ENCODE data around the gene ZNF598. TPM values are rescaled to one million over a fixed set of nuclear protein-coding genes. Genes with fewer than 3 reads are reported as not detected.

The ZNF598 gene
- total RNA-seq, 1 experiment from 2014 or later: 44.4 TPM

DNA sequence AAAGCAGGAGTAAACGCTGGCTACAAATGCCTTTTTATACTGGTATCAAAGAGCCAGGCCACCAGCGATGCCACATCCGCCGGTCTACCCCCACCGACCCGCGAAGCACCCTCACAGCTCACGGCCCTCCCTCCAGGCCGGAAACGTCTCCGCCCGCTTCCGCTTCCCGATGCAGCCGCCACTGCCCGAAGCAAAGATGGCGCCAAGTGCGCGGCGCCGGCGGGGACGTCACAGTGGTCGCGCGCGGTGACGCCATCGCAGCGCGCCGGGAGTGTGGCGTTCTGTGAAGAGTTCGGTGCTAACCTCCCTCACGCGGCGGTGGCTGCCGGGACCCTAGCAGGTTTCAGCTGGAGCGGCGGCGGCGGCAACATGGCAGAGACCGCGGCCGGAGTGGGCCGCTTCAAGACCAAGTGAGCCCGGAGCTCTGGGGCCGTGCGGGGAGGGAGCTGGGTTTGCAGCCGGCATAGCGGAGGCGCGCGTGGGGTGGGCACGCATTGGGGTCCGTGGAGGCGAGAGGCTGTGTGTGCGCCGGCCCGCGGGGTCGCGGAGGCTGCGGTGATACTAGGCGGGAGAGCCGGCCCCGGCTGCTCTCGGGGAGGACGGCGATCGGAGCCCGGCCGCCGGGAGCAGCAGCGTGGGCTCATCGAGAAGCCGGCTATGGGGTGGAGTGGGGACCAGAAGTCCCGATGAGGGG is 37.7 kb downstream of the ZNF598 start, which contains the start of gene TBL3:
Gene TBL3 (plus strand): TSS at position 258 of the 694 bp plus-strand sequence. CDS start 112 bp downstream, at position 370.
- DNase-seq: peak; percentile 91
- TF ChIP-seq, protein P1, sequence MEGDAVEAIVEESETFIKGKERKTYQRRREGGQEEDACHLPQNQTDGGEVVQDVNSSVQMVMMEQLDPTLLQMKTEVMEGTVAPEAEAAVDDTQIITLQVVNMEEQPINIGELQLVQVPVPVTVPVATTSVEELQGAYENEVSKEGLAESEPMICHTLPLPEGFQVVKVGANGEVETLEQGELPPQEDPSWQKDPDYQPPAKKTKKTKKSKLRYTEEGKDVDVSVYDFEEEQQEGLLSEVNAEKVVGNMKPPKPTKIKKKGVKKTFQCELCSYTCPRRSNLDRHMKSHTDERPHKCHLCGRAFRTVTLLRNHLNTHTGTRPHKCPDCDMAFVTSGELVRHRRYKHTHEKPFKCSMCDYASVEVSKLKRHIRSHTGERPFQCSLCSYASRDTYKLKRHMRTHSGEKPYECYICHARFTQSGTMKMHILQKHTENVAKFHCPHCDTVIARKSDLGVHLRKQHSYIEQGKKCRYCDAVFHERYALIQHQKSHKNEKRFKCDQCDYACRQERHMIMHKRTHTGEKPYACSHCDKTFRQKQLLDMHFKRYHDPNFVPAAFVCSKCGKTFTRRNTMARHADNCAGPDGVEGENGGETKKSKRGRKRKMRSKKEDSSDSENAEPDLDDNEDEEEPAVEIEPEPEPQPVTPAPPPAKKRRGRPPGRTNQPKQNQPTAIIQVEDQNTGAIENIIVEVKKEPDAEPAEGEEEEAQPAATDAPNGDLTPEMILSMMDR (conservative IDR thresholded peaks at IDR 0.05; ENCODE audit: low read depth, low read length): no peak
- TF ChIP-seq EZH2 (IDR thresholded peaks at IDR 0.05; ENCODE audit: low read length, unreplicated experiment): no peak
- TF ChIP-seq EZH2phosphoT487 (IDR thresholded peaks at IDR 0.05; ENCODE audit: borderline replicate concordance, low read length): no peak
- Histone ChIP-seq H3K27ac (ENCODE audit: low read length) (peak within 1 kb of the TSS; percentile 33), H3K9me3 (ENCODE audit: low read length) (no peaks in the 10 kb centered on the region), H2AFZ (ENCODE audit: low read length) (peak within 1 kb of the TSS; percentile 88), H3K9me2 (replicated peaks; ENCODE audit: low read length) (no peaks in the 10 kb centered on the region), H3K79me2 (ENCODE audit: low read length) (peaks cover 21% of the 10 kb centered on the region), H3K36me3 (ENCODE audit: low read depth, low read length) (no peaks in the 10 kb centered on the region), H3K4me3 (ENCODE audit: low read length) (peak within 1 kb of the TSS; percentile 95), H3F3A (ENCODE audit: low read length, unreplicated experiment) (no peaks in the 10 kb centered on the region), H3K9ac (ENCODE audit: low read length) (peak within 1 kb of the TSS; percentile 92), H3K4me1 (ENCODE audit: insufficient read depth, low read length) (no peaks in the 10 kb centered on the region), H3K4me2 (ENCODE audit: low read length) (peak within 1 kb of the TSS; percentile 98), H4K20me1 (ENCODE audit: low read length) (no peaks in the 10 kb centered on the region), H3K27me3 (ENCODE audit: low read length) (no peaks in the 10 kb centered on the region)
- peak; percentile 88 for ATAC-seq
- intact Hi-C loops (cut with micrococcal nuclease): no loop called here
- BruUV-seq (replicated peaks): no TSS peak
- ChIA-PET POLR2A (ENCODE audit: unreplicated experiment) (no interaction called here), CTCF (interaction anchor here (0.5 kb wide), 1 partner anchor 140 kb away, joined by 3 read pairs; no protein-coding TSS in a partner anchor)

DNA sequence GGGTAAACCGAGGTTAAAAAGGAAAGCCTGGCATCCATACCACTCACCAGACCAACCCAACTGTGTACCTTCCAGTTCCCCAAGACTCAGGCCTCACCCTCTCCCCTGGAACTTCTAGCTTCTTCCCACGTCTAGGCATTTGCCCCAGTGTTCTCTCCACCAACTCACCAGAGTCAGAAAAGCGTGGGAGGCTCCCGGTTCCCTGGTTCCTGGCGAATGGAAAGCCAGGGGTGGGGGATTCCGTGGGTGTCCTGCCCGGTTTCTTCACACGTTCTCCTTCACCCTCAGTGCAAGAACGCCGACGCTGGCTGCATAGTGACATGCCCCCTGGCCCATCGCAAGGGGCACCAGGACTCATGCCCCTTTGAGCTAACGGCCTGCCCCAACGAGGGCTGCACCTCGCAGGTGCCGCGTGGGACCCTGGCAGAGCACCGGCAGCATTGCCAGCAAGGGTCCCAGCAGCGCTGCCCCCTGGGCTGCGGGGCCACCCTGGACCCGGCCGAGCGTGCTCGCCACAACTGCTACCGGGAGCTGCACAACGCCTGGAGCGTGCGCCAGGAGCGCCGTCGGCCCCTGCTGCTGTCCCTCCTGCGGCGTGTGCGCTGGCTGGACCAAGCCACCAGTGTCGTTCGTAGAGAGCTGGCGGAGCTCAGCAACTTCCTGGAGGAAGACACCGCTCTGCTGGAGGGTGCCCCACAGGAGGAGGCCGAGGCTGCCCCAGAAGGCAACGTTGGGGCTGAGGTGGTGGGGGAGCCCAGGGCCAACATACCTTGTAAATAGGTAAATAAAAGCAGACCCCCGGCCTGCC is 41.3 kb downstream of the ZNF598 start:
- H2AFZ ChIP-seq (ENCODE audit: low read length): no peak overlapping the region
- no peaks in the 10 kb centered on the region for H3K27me3 ChIP-seq (ENCODE audit: low read length)
- BruUV-seq (replicated peaks): no TSS peak
- intact Hi-C loops (cut with micrococcal nuclease): no loop called here
- ChIA-PET CTCF (no interaction called here), POLR2A (ENCODE audit: unreplicated experiment) (no interaction called here)
- no peak overlapping the region for H3K27ac ChIP-seq (ENCODE audit: low read length)
- ATAC-seq (no peak), DNase-seq (no peak)
- peaks cover 5% of the 10 kb centered on the region for H3F3A ChIP-seq (ENCODE audit: low read length, unreplicated experiment)
- H3K9me3 ChIP-seq (ENCODE audit: low read length): no peaks in the 10 kb centered on the region
- peaks cover 42% of the 10 kb centered on the region for H3K79me2 ChIP-seq (ENCODE audit: low read length)
- H4K20me1 ChIP-seq (ENCODE audit: low read length): peaks cover 8% of the 10 kb centered on the region
- TF ChIP-seq EZH2phosphoT487 (IDR thresholded peaks at IDR 0.05; ENCODE audit: borderline replicate concordance, low read length) (no peak), EZH2 (IDR thresholded peaks at IDR 0.05; ENCODE audit: low read length, unreplicated experiment) (no peak)
- TF ChIP-seq, protein P1 (conservative IDR thresholded peaks at IDR 0.05; ENCODE audit: low read depth, low read length): no peak
- H3K4me1 ChIP-seq (ENCODE audit: insufficient read depth, low read length): peaks cover 4% of the 10 kb centered on the region; the same call in 1 of the 2 replicates
- no peak overlapping the region for H3K4me2 ChIP-seq (ENCODE audit: low read length)
- H3K36me3 ChIP-seq (ENCODE audit: low read depth, low read length): peaks cover 8% of the 10 kb centered on the region
- H3K4me3 ChIP-seq (ENCODE audit: low read length): no peak overlapping the region
- no peak overlapping the region for H3K9ac ChIP-seq (ENCODE audit: low read length)
- H3K9me2 ChIP-seq (replicated peaks; ENCODE audit: low read length): no peaks in the 10 kb centered on the region

Measured in PC-3 (cell line).